Adrenal gland (tissue), 5 donors: ENCODE results near the gene APBB3.

Experiments used
- POLR2A ChIP-seq, 2 donors: fragments of 450-650 bp; IDR thresholded peaks; one replicate each; pipeline ENCODE4 v1.6.1; 2017; ENCODE audit warnings: antibody characterized with exemption in 2 of 2, mild to moderate bottlenecking in 2 of 2, moderate library complexity in 1 of 2
- TF ChIP-seq, protein P1 (sequence below), 6 experiments: fragments of 450-650 bp in 4 of 6; fragments of 200-600 bp in 2 of 6; sonication (generic) in 1 of 6; IDR thresholded peaks; 1 replicate in 5 of 6; 2 replicates in 1 of 6; pipeline versions ENCODE4 v1.5.1 to v1.8.0; 2016 to 2021; ENCODE audit warnings: antibody characterized with exemption in 6 of 6, mild to moderate bottlenecking in 2 of 6, moderate library complexity in 1 of 6
- donor health status: DM: no; HTN: no; CAD: no.

DNA sequence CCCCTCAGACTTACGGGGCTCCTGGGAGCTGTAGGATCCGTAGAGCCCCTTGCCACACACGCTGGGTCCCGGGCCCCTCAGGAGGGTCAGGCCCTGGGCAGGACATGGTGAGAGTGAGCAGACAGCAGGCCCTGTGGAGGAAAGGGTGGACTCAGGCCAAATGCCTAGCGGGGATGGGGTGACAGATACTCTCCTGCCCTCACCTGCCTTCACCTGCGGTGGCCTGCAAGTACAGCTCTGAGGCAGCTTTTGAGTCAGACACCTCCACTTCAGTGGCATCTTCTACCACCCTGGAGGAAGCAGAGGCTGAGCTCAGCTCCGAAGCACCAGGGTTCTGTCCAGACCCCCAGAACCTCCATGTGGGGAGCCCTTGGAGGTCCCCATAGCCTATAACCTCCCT, 26.5 kb upstream of the APBB3 start:
- TF ChIP-seq POLR2A (IDR thresholded peaks at IDR 0.05), result no peak
- TF ChIP-seq, protein P1, sequence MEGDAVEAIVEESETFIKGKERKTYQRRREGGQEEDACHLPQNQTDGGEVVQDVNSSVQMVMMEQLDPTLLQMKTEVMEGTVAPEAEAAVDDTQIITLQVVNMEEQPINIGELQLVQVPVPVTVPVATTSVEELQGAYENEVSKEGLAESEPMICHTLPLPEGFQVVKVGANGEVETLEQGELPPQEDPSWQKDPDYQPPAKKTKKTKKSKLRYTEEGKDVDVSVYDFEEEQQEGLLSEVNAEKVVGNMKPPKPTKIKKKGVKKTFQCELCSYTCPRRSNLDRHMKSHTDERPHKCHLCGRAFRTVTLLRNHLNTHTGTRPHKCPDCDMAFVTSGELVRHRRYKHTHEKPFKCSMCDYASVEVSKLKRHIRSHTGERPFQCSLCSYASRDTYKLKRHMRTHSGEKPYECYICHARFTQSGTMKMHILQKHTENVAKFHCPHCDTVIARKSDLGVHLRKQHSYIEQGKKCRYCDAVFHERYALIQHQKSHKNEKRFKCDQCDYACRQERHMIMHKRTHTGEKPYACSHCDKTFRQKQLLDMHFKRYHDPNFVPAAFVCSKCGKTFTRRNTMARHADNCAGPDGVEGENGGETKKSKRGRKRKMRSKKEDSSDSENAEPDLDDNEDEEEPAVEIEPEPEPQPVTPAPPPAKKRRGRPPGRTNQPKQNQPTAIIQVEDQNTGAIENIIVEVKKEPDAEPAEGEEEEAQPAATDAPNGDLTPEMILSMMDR (IDR thresholded peaks at IDR 0.05), result no peak
